ENCODE results near the gene SPSB4. TPM values are rescaled to one million over a fixed set of nuclear protein-coding genes. Genes with fewer than 3 reads are reported as not detected.
A peak's percentile ranks its signal among the peaks of the same experiment; 100 is the strongest.

SPSB4 gene
- 0.26 and 0.38 TPM in 2 replicates for total RNA-seq

GRCh38 chr3:141050576-141051442 is at the start of gene SPSB4:
Gene SPSB4, plus strand, starts transcription at chr3:141051347. Its CDS starts 14,758 bp downstream, at chr3:141066105.
- FAIRE-seq (no peak), DNase-seq (ENCODE audit: low read depth) (peak; percentile 25)
- Histone ChIP-seq H3K27me3 (ENCODE audit: control insufficient read depth, insufficient read depth, low read length) (peaks cover 26% of the 10 kb centered on the region), H3K4me3 (ENCODE audit: low read depth, low read length) (peak within 1 kb of the TSS; percentile 13), H3K36me3 (ENCODE audit: control insufficient read depth, insufficient read depth, low read length) (no peaks in the 10 kb centered on the region)
- peak; percentile 22 for TF ChIP-seq CTCF (IDR thresholded peaks at IDR 0.05; ENCODE audit: insufficient read depth, low read length, severe bottlenecking)

GRCh38 chr3:141006344-141006743 is 44.8 kb upstream of the SPSB4 start:
- FAIRE-seq (no peak), DNase-seq (ENCODE audit: low read depth) (no peak)
- Histone ChIP-seq H3K36me3 (ENCODE audit: control insufficient read depth, insufficient read depth, low read length) (no peaks in the 10 kb centered on the region), H3K4me3 (ENCODE audit: low read depth, low read length) (no peak overlapping the region), H3K27me3 (ENCODE audit: control insufficient read depth, insufficient read depth, low read length) (no peaks in the 10 kb centered on the region)
- TF ChIP-seq CTCF (IDR thresholded peaks at IDR 0.05; ENCODE audit: insufficient read depth, low read length, severe bottlenecking): no peak

GRCh38 chr3:141009496-141009895 is 41.7 kb upstream of the SPSB4 start:
- FAIRE-seq: no peak

GRCh38 chr3:141011232-141011996 is 39.7 kb upstream of the SPSB4 start:
- Histone ChIP-seq H3K27me3 (ENCODE audit: control insufficient read depth, insufficient read depth, low read length) (no peaks in the 10 kb centered on the region), H3K4me3 (ENCODE audit: low read depth, low read length) (no peak overlapping the region), H3K36me3 (ENCODE audit: control insufficient read depth, insufficient read depth, low read length) (no peaks in the 10 kb centered on the region)
- TF ChIP-seq CTCF (IDR thresholded peaks at IDR 0.05; ENCODE audit: insufficient read depth, low read length, severe bottlenecking): peak; percentile 95
- FAIRE-seq: no peak
- peak; percentile 51 for DNase-seq (ENCODE audit: low read depth)

More at GRCh38 chr3:141009496-141009895, 41.7 kb upstream of the SPSB4 start:
- no peaks in the 10 kb centered on the region for H3K36me3 ChIP-seq (ENCODE audit: control insufficient read depth, insufficient read depth, low read length)
- H3K4me3 ChIP-seq (ENCODE audit: low read depth, low read length): no peak overlapping the region
- DNase-seq (ENCODE audit: low read depth): peak; percentile 79
- no peaks in the 10 kb centered on the region for H3K27me3 ChIP-seq (ENCODE audit: control insufficient read depth, insufficient read depth, low read length)
- no peak for TF ChIP-seq CTCF (IDR thresholded peaks at IDR 0.05; ENCODE audit: insufficient read depth, low read length, severe bottlenecking)

GRCh38 chr3:141011997-141012262 is 39.2 kb upstream of the SPSB4 start:
- no peak for DNase-seq (ENCODE audit: low read depth)
- FAIRE-seq: no peak
- TF ChIP-seq CTCF (IDR thresholded peaks at IDR 0.05; ENCODE audit: insufficient read depth, low read length, severe bottlenecking): no peak

More at GRCh38 chr3:141011997-141012262, 39.2 kb upstream of the SPSB4 start:
- Histone ChIP-seq H3K27me3 (ENCODE audit: control insufficient read depth, insufficient read depth, low read length) (no peaks in the 10 kb centered on the region), H3K4me3 (ENCODE audit: low read depth, low read length) (no peak overlapping the region), H3K36me3 (ENCODE audit: control insufficient read depth, insufficient read depth, low read length) (no peaks in the 10 kb centered on the region)
